Neuronal stem cell (in vitro differentiated cells): ENCODE results near the gene ZSCAN18.

Experiments used
- DNase-seq: peaks from one replicate; pipeline ENCODE4 v3.0.0-alpha.2; 2013; ENCODE audit warnings: low spot score
- H2AFZ ChIP-seq: one replicate; pipeline ENCODE4 v1.6.1; 2013; ENCODE audit warnings: mild to moderate bottlenecking, low read length, inconsistent platforms
- H2AK5ac ChIP-seq: 2 replicates; pipeline ENCODE4 v1.6.1; 2013; ENCODE audit warnings: low read depth, mild to moderate bottlenecking, inconsistent platforms, low read length, moderate library complexity, mixed read lengths
- H2BK120ac ChIP-seq: 2 replicates; pipeline ENCODE4 v1.6.1; 2013; ENCODE audit warnings: low read depth, mild to moderate bottlenecking, inconsistent platforms, low read length, moderate library complexity, mixed read lengths
- H2BK12ac ChIP-seq: one replicate; pipeline ENCODE4 v1.6.1; 2013; ENCODE audit warnings: low read length, inconsistent platforms
- H2BK15ac ChIP-seq: 2 replicates; pipeline ENCODE4 v1.6.1; 2013; ENCODE audit warnings: mild to moderate bottlenecking, low read length, inconsistent platforms, mixed read lengths
- H2BK5ac ChIP-seq: one replicate; pipeline ENCODE4 v1.6.1; 2013; ENCODE audit warnings: inconsistent platforms, mild to moderate bottlenecking, low read length, moderate library complexity
- H3K14ac ChIP-seq: one replicate; pipeline ENCODE4 v1.6.1; 2013; ENCODE audit warnings: low read length, inconsistent platforms
- H3K18ac ChIP-seq: 2 replicates; pipeline ENCODE4 v1.6.1; 2013; ENCODE audit warnings: low read length, inconsistent platforms
- H3K23ac ChIP-seq: 2 replicates; pipeline ENCODE4 v1.6.1; 2013; ENCODE audit warnings: low read depth, mild to moderate bottlenecking, mixed read lengths, low read length, inconsistent platforms; ENCODE audit not compliant: poor library complexity
- H3K27ac ChIP-seq: replicated peaks from 3 replicates; pipeline ENCODE4 v1.5.1; 2013; ENCODE audit warnings: low read length, inconsistent platforms
- H3K27me3 ChIP-seq, 3 experiments: 2 replicates each; pipeline ENCODE4 v1.6.1; 2013; ENCODE audit warnings: low read length in 3 of 3, mild to moderate bottlenecking in 2 of 3, inconsistent platforms in 1 of 3, low read depth in 1 of 3, mixed read lengths in 1 of 3, moderate library complexity in 1 of 3; ENCODE audit not compliant: control insufficient read depth in 3 of 3, insufficient read depth in 3 of 3
- H3K36me3 ChIP-seq, 2 donors: replicated peaks in 1 of 2; 2 replicates each; pipeline ENCODE4 v1.6.1; 2013; ENCODE audit warnings: low read length in 2 of 2; ENCODE audit not compliant: control insufficient read depth in 2 of 2, insufficient read depth in 2 of 2
- H3K4ac ChIP-seq: 2 replicates; pipeline ENCODE4 v1.6.1; 2013; ENCODE audit warnings: inconsistent platforms, mild to moderate bottlenecking, low read length, moderate library complexity
- H3K4me1 ChIP-seq, 2 donors: 1 replicate in 1 of 2; 2 replicates in 1 of 2; pipeline ENCODE4 v1.6.1; 2013; ENCODE audit warnings: low read length in 2 of 2, low read depth in 1 of 2; ENCODE audit not compliant: control insufficient read depth in 2 of 2, insufficient read depth in 1 of 2
- H3K4me2 ChIP-seq: one replicate; pipeline ENCODE4 v1.6.1; 2013; ENCODE audit warnings: mild to moderate bottlenecking, low read length, inconsistent platforms; ENCODE audit not compliant: insufficient read depth, poor library complexity, severe bottlenecking
- H3K4me3 ChIP-seq, 2 donors: 2 replicates each; pipeline ENCODE4 v1.5.1; 2013; ENCODE audit warnings: low read length in 2 of 2, mild to moderate bottlenecking in 2 of 2, inconsistent platforms in 1 of 2, moderate library complexity in 1 of 2
- H3K79me1 ChIP-seq: one replicate; pipeline ENCODE4 v1.6.1; 2013; ENCODE audit warnings: low read depth, mild to moderate bottlenecking, inconsistent platforms, low read length, moderate library complexity
- H3K9ac ChIP-seq: one replicate; pipeline ENCODE4 v1.6.1; 2013; ENCODE audit warnings: mild to moderate bottlenecking, low read depth, low read length, inconsistent platforms; ENCODE audit not compliant: poor library complexity
- H3K9me3 ChIP-seq, 2 donors: replicated peaks in 1 of 2; 2 replicates each; pipeline versions ENCODE3 to v1.6.1; 2013; ENCODE audit warnings: low read length in 2 of 2, mild to moderate bottlenecking in 2 of 2, inconsistent platforms in 1 of 2, low read depth in 1 of 2, mixed read lengths in 1 of 2, moderate library complexity in 1 of 2; ENCODE audit not compliant: control insufficient read depth in 2 of 2, insufficient read depth in 1 of 2
- H4K8ac ChIP-seq: one replicate; pipeline ENCODE4 v1.6.1; 2013; ENCODE audit warnings: low read depth, mild to moderate bottlenecking, inconsistent platforms, low read length, moderate library complexity
- H4K91ac ChIP-seq: one replicate; pipeline ENCODE4 v1.6.1; 2013; ENCODE audit warnings: low read length, low read depth, mild to moderate bottlenecking, inconsistent platforms; ENCODE audit not compliant: poor library complexity
- WGBS, 2 donors: extraction: QIAGEN DNeasy Blood & Tissue Kit; methylation state at CpG; one replicate each; pipeline ENCODE4 v1.1.7; 2013; ENCODE audit warnings: missing lambda C conversion rate in 2 of 2, mixed read lengths in 1 of 2; ENCODE audit not compliant: insufficient read length in 2 of 2, insufficient replicate concordance in 1 of 2; ENCODE audit errors: extremely low coverage in 2 of 2; 5-methylcytosine and 5-hydroxymethylcytosine counted together

Gene ZSCAN18

GRCh38 chr19:58054901-58055874 is 42.8 kb downstream of the ZSCAN18 start:
- Histone ChIP-seq H3K4ac (no peak overlapping the region), H3K23ac (no peak overlapping the region), H3K79me1 (peaks cover 5% of the 10 kb centered on the region), H3K9me3 (peaks cover 29 to 67% of the 10 kb centered on the region in 2 donors), H2BK5ac (no peak overlapping the region), H3K4me2 (no peak overlapping the region), H2BK15ac (no peak overlapping the region), H2AFZ (peak overlapping the region; percentile 59), H2AK5ac (no peak overlapping the region), H3K27ac (no peak overlapping the region), H3K36me3 (no peaks in the 10 kb centered on the region), H3K14ac (no peak overlapping the region), H3K4me3 (peak overlapping the region in 1 of 2 donors; percentile 54), H4K8ac (no peak overlapping the region), H4K91ac (no peak overlapping the region), H3K9ac (no peak overlapping the region), H3K4me1 (peaks cover 0 to 4% of the 10 kb centered on the region in 2 donors), H2BK12ac (no peak overlapping the region), H3K18ac (peak overlapping the region; percentile 16), H3K27me3 (no peaks in the 10 kb centered on the region), H2BK120ac (no peak overlapping the region)
- no CpG with 5 or more reads among the region's 37 CpGs for WGBS, 2 donors
- no peak for DNase-seq

GRCh38 chr19:58053480-58054156 is 44.4 kb downstream of the ZSCAN18 start:
- Histone ChIP-seq H2BK5ac (no peak overlapping the region), H3K18ac (no peak overlapping the region), H3K9me3 (peaks cover 33 to 65% of the 10 kb centered on the region in 2 donors), H3K4me1 (no peaks in the 10 kb centered on the region), H3K4ac (no peak overlapping the region), H2AK5ac (peak overlapping the region; percentile 44), H2BK12ac (no peak overlapping the region), H3K4me2 (no peak overlapping the region), H3K14ac (no peak overlapping the region), H2BK120ac (no peak overlapping the region), H2AFZ (no peak overlapping the region), H3K27ac (no peak overlapping the region), H3K4me3 (no peak overlapping the region), H3K79me1 (peaks cover under 1% of the 10 kb centered on the region), H3K9ac (no peak overlapping the region), H3K23ac (no peak overlapping the region), H3K36me3 (no peaks in the 10 kb centered on the region), H3K27me3 (no peaks in the 10 kb centered on the region), H2BK15ac (no peak overlapping the region), H4K8ac (no peak overlapping the region), H4K91ac (no peak overlapping the region)
- WGBS, 2 donors = no CpG with 5 or more reads among the region's 30 CpGs
- no peak for DNase-seq

GRCh38 chr19:58052256-58052655 is 45.8 kb downstream of the ZSCAN18 start:
- Histone ChIP-seq H3K4me1 (no peaks in the 10 kb centered on the region), H3K27ac (no peak overlapping the region), H2AK5ac (no peak overlapping the region), H2AFZ (no peak overlapping the region), H2BK5ac (no peak overlapping the region), H3K4me3 (no peak overlapping the region), H3K79me1 (peaks cover 2% of the 10 kb centered on the region), H3K9ac (no peak overlapping the region), H2BK15ac (no peak overlapping the region), H3K4ac (no peak overlapping the region), H2BK12ac (no peak overlapping the region), H3K27me3 (no peaks in the 10 kb centered on the region), H3K9me3 (peaks cover 39 to 61% of the 10 kb centered on the region in 2 donors), H4K91ac (no peak overlapping the region), H3K18ac (peak overlapping the region; percentile 15), H4K8ac (no peak overlapping the region), H3K23ac (no peak overlapping the region), H2BK120ac (no peak overlapping the region), H3K36me3 (no peaks in the 10 kb centered on the region), H3K4me2 (no peak overlapping the region), H3K14ac (no peak overlapping the region)
- no CpG with 5 or more reads among the region's 16 CpGs for WGBS, 2 donors
- no peak for DNase-seq

- Histone ChIP-seq H3K4me1 (peaks cover 0 to 2% of the 10 kb centered on the region in 2 donors), H3K4me2 (no peak overlapping the region), H3K14ac (no peak overlapping the region), H3K18ac (no peak overlapping the region), H2BK15ac (no peak overlapping the region), H3K4ac (no peak overlapping the region), H2BK120ac (no peak overlapping the region), H2AK5ac (no peak overlapping the region), H3K27ac (no peak overlapping the region), H3K9ac (no peak overlapping the region), H3K36me3 (no peaks in the 10 kb centered on the region), H3K9me3 (peaks cover 49 to 53% of the 10 kb centered on the region in 2 donors), H2BK12ac (no peak overlapping the region), H4K91ac (no peak overlapping the region), H2BK5ac (no peak overlapping the region), H3K79me1 (peaks cover 2% of the 10 kb centered on the region), H3K23ac (no peak overlapping the region), H3K27me3 (peaks cover 0 to under 1% (median 0%) of the 10 kb centered on the region in 3 experiments), H4K8ac (no peak overlapping the region), H3K4me3 (no peak overlapping the region), H2AFZ (no peak overlapping the region)
- WGBS, 2 donors = no CpG with 5 or more reads among the region's 12 CpGs
- no peak for DNase-seq
Observed at GRCh38 chr19:58047672-58048071, 50.4 kb downstream of the ZSCAN18 start.
